ENCODE results near the gene PLAAT1.

DNA sequence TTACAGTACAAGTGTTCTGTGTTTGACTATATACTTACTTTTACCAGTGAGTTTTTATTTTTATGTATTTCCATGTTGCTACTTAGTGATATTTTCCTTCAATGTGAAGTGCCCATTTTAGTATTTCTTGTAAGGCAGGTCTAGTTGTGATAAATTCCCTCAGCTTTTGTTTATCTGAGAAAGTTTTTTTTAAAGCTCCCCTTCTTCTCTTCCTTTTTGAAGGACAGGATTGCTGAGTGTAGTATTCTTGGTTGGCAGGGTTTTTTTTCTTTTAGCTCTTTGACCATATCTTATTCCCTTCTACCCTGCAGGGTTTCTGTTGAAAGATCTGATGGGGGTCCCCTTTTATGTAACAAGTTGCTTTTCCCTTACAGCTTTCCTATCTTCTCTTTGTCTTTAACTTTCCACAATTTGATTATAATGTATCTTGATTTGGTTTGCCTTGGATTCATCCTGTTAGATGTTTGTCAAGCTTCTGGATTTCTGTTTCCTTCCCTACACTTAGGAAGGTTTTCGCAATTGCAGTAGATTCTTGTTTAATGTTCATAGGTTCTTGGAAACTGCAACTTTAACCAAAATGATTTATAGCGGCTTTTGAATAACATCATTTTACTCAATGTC, 7.9 kb downstream of the PLAAT1 start:
- TF ChIP-seq CTCF (IDR thresholded peaks at IDR 0.05 in 8 of 11, conservative IDR thresholded peaks at IDR 0.05 in 3 of 11) (no peak), POLR2A (IDR thresholded peaks at IDR 0.05) (no peak)

Measured in spleen (tissue), 7 donors.